ENCODE data around the gene FCRL5. TPM values are rescaled to one million over a fixed set of nuclear protein-coding genes. Genes with fewer than 3 reads are reported as not detected.

The FCRL5 gene
- total and polyA plus RNA-seq, 3 experiments from 2014 or later, result not detected

DNA sequence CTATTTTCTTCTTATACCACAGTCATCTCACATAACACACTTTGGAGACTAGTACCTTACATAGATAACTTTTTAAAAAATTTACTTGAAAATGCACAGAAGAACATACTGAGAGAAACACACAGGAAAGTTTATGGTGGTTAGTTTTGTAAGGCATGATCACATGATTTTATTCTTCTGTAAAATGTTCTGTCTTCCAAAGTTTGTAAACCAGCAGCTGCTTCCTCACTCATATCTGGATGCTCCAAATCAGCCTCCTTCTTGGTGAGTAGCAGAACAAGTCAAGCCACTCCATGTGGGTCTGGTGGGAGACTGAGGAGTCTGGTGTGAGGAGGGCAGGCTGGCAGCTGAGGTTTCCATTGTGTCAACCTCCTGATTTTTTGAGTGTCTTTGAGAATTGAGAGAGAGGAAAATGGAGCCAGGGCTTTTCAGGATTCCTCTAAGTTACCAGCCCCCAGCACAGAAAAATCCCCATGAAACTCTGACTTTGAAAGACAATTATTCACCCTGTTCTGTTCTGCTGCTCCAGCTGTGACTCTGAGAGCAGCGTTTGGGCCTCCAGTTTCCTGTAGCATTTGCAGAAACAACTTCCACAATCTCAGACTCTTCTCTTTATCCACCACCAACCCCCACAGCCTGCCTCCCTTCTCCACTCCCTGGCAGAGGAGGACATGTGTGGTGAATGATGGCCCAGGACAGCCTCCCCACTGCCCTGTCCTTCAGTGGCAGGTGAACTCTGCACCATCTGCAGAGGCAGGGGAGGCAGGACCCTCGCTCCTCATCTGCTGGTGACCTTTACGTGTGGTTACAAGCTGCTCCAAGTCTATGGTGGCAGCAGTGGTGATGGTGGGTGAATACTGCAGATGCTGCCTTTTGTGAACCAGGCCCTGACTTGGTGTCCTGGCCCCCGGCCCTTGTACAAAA lies 82.3 kb downstream of the FCRL5 start:
- Histone ChIP-seq H3K27me3 (ENCODE audit: insufficient read depth, low read length, poor library complexity, severe bottlenecking) (peaks cover 6% of the 10 kb centered on the region), H3K4me1 (ENCODE audit: insufficient read depth, low read length) (no peaks in the 10 kb centered on the region), H3K4me3 (ENCODE audit: low read length) (no peak overlapping the region), H3K36me3 (ENCODE audit: insufficient read depth, low read length) (no peaks in the 10 kb centered on the region), H3K27ac (ENCODE audit: low read depth, low read length) (no peak overlapping the region), H3K9me3 (ENCODE audit: low read length) (no peaks in the 10 kb centered on the region)
- Mint-ChIP-seq H3K4me3 (no peak overlapping the region), H3K4me1 (no peaks in the 10 kb centered on the region), H3K27ac (no peak overlapping the region), H3K27me3 (peaks cover 10 to 44% of the 10 kb centered on the region in 2 donors), H3K9me3 (peaks cover 2 to 4% (median 3%) of the 10 kb centered on the region in 5 donors), H3K36me3 (peaks cover 0 to 2% (median 0%) of the 10 kb centered on the region in 3 donors)
- DNase-seq, result no peak
- ChIA-PET CTCF (no interaction called here), POLR2A (no interaction called here)

GRCh38 chr1:157469300-157469699 lies 83.0 kb downstream of the FCRL5 start:
- H3K9me3 ChIP-seq (ENCODE audit: low read length), result no peaks in the 10 kb centered on the region
- H3K4me3 ChIP-seq (ENCODE audit: low read length), result no peak overlapping the region
- peaks cover 6% of the 10 kb centered on the region for H3K27me3 ChIP-seq (ENCODE audit: insufficient read depth, low read length, poor library complexity, severe bottlenecking)
- ChIA-PET POLR2A (no interaction called here), CTCF (no interaction called here)
- H3K4me3 Mint-ChIP-seq, result no peak overlapping the region
- H3K4me1 Mint-ChIP-seq, result no peaks in the 10 kb centered on the region
- peaks cover 0 to 2% (median 0%) of the 10 kb centered on the region in 5 donors for H3K9me3 Mint-ChIP-seq
- no peaks in the 10 kb centered on the region for H3K36me3 ChIP-seq (ENCODE audit: insufficient read depth, low read length)
- no peaks in the 10 kb centered on the region for H3K4me1 ChIP-seq (ENCODE audit: insufficient read depth, low read length)
- no peak for DNase-seq
- no peak overlapping the region for H3K27ac ChIP-seq (ENCODE audit: low read depth, low read length)
- H3K36me3 Mint-ChIP-seq, result no peaks in the 10 kb centered on the region
- H3K27ac Mint-ChIP-seq, result no peak overlapping the region
- H3K27me3 Mint-ChIP-seq, result peaks cover 12 to 41% of the 10 kb centered on the region in 2 donors

DNA sequence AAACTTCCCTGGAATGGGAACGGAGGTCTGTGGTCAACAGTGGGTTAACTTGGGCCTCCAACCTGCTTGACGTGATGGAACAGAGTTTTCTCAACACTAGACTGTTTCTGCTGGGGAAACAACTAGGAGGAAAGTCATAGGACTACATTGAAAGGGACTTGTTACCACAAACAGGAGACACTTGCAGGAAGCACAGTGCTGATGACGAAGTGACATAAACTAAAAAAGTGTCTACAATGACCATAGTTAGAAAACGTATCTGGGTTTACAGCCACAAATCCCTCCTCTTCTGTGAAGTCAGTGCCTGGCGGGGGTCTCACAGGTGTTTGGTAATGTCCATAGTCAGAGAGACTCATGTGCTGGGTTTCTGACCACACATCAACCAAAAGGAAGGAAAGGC lies 86.3 kb downstream of the FCRL5 start:
- H3K27ac Mint-ChIP-seq, result no peak overlapping the region
- no peak for DNase-seq
- peaks cover 8 to 24% of the 10 kb centered on the region in 2 donors for H3K27me3 Mint-ChIP-seq
- H3K4me1 ChIP-seq (ENCODE audit: insufficient read depth, low read length), result no peaks in the 10 kb centered on the region
- H3K9me3 Mint-ChIP-seq, result peaks cover 0 to 2% (median 0%) of the 10 kb centered on the region in 5 donors
- H3K4me3 ChIP-seq (ENCODE audit: low read length), result no peak overlapping the region
- H3K4me1 Mint-ChIP-seq, result no peaks in the 10 kb centered on the region
- no peak overlapping the region for H3K4me3 Mint-ChIP-seq
- H3K9me3 ChIP-seq (ENCODE audit: low read length), result no peaks in the 10 kb centered on the region
- ChIA-PET POLR2A (no interaction called here), CTCF (no interaction called here)
- no peak overlapping the region for H3K27ac ChIP-seq (ENCODE audit: low read depth, low read length)
- H3K36me3 Mint-ChIP-seq, result no peaks in the 10 kb centered on the region
- peaks cover 6% of the 10 kb centered on the region for H3K27me3 ChIP-seq (ENCODE audit: insufficient read depth, low read length, poor library complexity, severe bottlenecking)
- no peaks in the 10 kb centered on the region for H3K36me3 ChIP-seq (ENCODE audit: insufficient read depth, low read length)

Other genes with a start within 250 kb of the FCRL5 start
- gene FCRL4, start 45.6 kb upstream of the FCRL5 start, total RNA-seq, result not detected
- not detected for gene FCRL4, start 45.6 kb upstream of the FCRL5 start, polyA plus RNA-seq
- 10 to 100 TPM in 1 of 2 experiments, 1 to 10 TPM in 1; 8.5 to 10.5 TPM for gene FCRL3, start 148.3 kb upstream of the FCRL5 start, total RNA-seq
- gene FCRL3, start 148.3 kb upstream of the FCRL5 start, polyA plus RNA-seq, result 86.8 TPM
- gene FCRL2, start 224.6 kb upstream of the FCRL5 start, total RNA-seq, result not detected
- gene FCRL2, start 224.6 kb upstream of the FCRL5 start, polyA plus RNA-seq, result not detected